Ascending aorta (tissue), 2 donors: ENCODE measurements around the gene POU2F1. TPM values are rescaled to one million over a fixed set of nuclear protein-coding genes. Genes with fewer than 3 reads are reported as not detected.

ENCODE experiments used
- DNase-seq, 2 donors: peaks; one replicate each; pipeline ENCODE4 v3.0.0-alpha.2; 2019; ENCODE audit warnings: low spot score in 2 of 2
- H3K27ac ChIP-seq, 2 donors: fragments of 200-600 bp; sonication (generic); one replicate each; pipeline ENCODE4 v1.5.1; 2016 to 2017; ENCODE audit warnings: mild to moderate bottlenecking in 1 of 2
- H3K27me3 ChIP-seq: fragments of 200-600 bp; sonication (generic); one replicate; pipeline ENCODE4 v1.5.1; 2017
- H3K36me3 ChIP-seq, 2 donors: fragments of 200-600 bp; sonication (generic); one replicate each; pipeline ENCODE4 v1.5.1; 2016
- H3K4me1 ChIP-seq, 2 donors: fragments of 200-600 bp; sonication (generic); one replicate each; pipeline ENCODE4 v1.5.1; 2016 to 2017; ENCODE audit warnings: mild to moderate bottlenecking in 1 of 2
- H3K4me3 ChIP-seq, 2 donors: fragments of 200-600 bp; sonication (generic); one replicate each; pipeline ENCODE4 v1.5.1; 2016 to 2017; ENCODE audit warnings: mild to moderate bottlenecking in 1 of 2
- H3K9me3 ChIP-seq, 2 donors: fragments of 200-600 bp; sonication (generic); one replicate each; pipeline ENCODE4 v1.5.1; 2016
- CTCF ChIP-seq, 3 experiments: fragments of 200-600 bp in 2 of 3; fragments of 450-650 bp in 1 of 3; sonication (generic) in 2 of 3; IDR thresholded peaks; one replicate each; pipeline ENCODE4 v1.5.1; 2016 to 2019; ENCODE audit warnings: antibody characterized with exemption in 3 of 3, mild to moderate bottlenecking in 1 of 3, moderate library complexity in 1 of 3
- intact Hi-C: fragments of 100-400 bp; cut with DNase I; formaldehyde crosslinking; loops from one replicate; pipeline ENCODE4 v1.15.1; 2023
- total RNA-seq: library from RNA; depleted of rRNA; stranded (reverse); fragments of >200 nt; gene quantifications from one replicate; pipeline ENCODE4 v1.1.0, GENCODE V29; 2016

The POU2F1 gene
- total RNA-seq, 1 donor from 2014 or later = 3.0 TPM

DNA sequence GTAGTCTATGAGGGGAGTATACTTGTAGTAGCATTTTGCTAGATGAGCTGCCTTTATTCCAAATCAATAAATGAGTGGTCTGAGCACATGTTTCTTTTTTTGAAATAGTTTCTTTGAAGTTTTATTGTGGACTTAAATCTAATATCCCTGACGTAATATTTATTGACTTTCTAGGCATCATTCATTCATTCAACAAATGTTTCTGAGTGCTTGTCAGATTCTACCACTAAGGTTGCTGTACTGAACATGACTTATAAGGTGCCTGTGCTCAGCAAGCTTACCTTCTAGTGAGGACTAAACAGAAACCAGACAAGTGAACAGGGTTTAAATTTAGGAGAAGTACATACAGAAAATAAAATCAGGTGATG is 68.4 kb downstream of the POU2F1 start:
- no peak for DNase-seq
- Histone ChIP-seq H3K27ac (no peak overlapping the region), H3K4me1 (peaks cover 0 to 10% of the 10 kb centered on the region in 2 donors), H3K36me3 (no peaks in the 10 kb centered on the region), H3K27me3 (no peaks in the 10 kb centered on the region), H3K4me3 (no peak overlapping the region), H3K9me3 (no peaks in the 10 kb centered on the region)
- TF ChIP-seq CTCF (IDR thresholded peaks at IDR 0.05) = no peak
- intact Hi-C loops = no loop called here

DNA sequence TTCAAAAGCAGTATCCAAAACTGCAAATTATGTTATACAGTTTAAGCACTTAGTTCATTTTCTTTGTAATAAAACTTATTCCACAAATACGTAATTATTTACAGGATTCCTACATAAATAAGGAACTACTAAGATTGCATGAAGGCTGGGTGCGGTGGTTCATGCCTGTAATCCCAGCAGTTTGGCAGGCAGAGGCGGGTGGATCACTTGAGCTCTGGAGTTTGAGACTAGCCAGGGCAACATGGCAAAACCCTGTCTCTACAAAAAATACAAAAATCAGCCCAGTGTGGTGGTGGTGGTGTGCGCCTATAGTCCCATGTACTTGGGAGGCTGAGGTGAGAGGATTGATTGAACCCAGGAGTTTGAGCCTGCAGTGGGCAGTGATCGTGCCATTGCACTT is 69.3 kb downstream of the POU2F1 start:
- intact Hi-C loops = no loop called here
- Histone ChIP-seq H3K27ac (no peak overlapping the region), H3K36me3 (no peaks in the 10 kb centered on the region), H3K9me3 (no peaks in the 10 kb centered on the region), H3K4me3 (no peak overlapping the region), H3K27me3 (no peaks in the 10 kb centered on the region), H3K4me1 (peaks cover 0 to 10% of the 10 kb centered on the region in 2 donors)
- DNase-seq = no peak
- TF ChIP-seq CTCF (IDR thresholded peaks at IDR 0.05) = no peak

- TF ChIP-seq CTCF (IDR thresholded peaks at IDR 0.05) = no peak
Measured at GRCh38 chr1:167291539-167292185, 71.0 kb downstream of the POU2F1 start.

DNA sequence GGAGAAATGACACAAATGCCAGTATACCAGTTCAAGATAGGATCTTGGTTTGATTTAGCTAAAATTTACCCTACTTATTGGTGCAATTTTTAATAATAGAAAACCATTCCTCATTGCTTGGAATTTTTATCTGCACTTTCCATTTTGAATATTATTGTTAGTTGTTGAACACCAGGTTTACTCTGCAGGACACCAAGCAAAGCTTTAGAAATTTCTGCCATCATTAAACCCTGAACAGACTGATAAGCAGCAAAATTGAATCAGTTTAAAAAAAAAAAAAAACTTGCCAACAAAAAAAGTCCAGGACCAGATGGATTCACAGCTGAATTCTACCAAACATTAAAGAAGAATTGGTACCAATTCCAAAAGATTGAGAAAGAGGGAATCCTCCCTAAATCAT is 71.5 kb downstream of the POU2F1 start:
- H3K27me3 ChIP-seq = no peaks in the 10 kb centered on the region
- intact Hi-C loops = no loop called here
- peaks cover 0 to 10% of the 10 kb centered on the region in 2 donors for H3K4me1 ChIP-seq
- no peak overlapping the region for H3K4me3 ChIP-seq
- no peaks in the 10 kb centered on the region for H3K9me3 ChIP-seq
- DNase-seq = no peak
- no peak for TF ChIP-seq CTCF (IDR thresholded peaks at IDR 0.05)
- H3K36me3 ChIP-seq = no peaks in the 10 kb centered on the region
- H3K27ac ChIP-seq = no peak overlapping the region

More at GRCh38 chr1:167291539-167292185, 71.0 kb downstream of the POU2F1 start:
- intact Hi-C loops = no loop called here
- no peaks in the 10 kb centered on the region for H3K27me3 ChIP-seq
- H3K36me3 ChIP-seq = no peaks in the 10 kb centered on the region
- H3K4me1 ChIP-seq = peaks cover 0 to 10% of the 10 kb centered on the region in 2 donors
- no peak for DNase-seq
- no peak overlapping the region for H3K4me3 ChIP-seq
- H3K27ac ChIP-seq = no peak overlapping the region
- H3K9me3 ChIP-seq = no peaks in the 10 kb centered on the region

- Histone ChIP-seq H3K27me3 (no peaks in the 10 kb centered on the region), H3K27ac (no peak overlapping the region), H3K9me3 (no peaks in the 10 kb centered on the region), H3K4me1 (peaks cover 0 to 10% of the 10 kb centered on the region in 2 donors), H3K4me3 (no peak overlapping the region), H3K36me3 (no peaks in the 10 kb centered on the region)
- intact Hi-C loops = no loop called here
- DNase-seq = no peak
- no peak for TF ChIP-seq CTCF (IDR thresholded peaks at IDR 0.05)
Measured at GRCh38 chr1:167293057-167293456, 72.4 kb downstream of the POU2F1 start.

- Histone ChIP-seq H3K27me3 (no peaks in the 10 kb centered on the region), H3K27ac (no peak overlapping the region), H3K36me3 (no peaks in the 10 kb centered on the region), H3K4me1 (peaks cover 0 to 10% of the 10 kb centered on the region in 2 donors), H3K4me3 (no peak overlapping the region), H3K9me3 (no peaks in the 10 kb centered on the region)
- no peak for TF ChIP-seq CTCF (IDR thresholded peaks at IDR 0.05)
- intact Hi-C loops = no loop called here
- DNase-seq = no peak
Measured at GRCh38 chr1:167294528-167294927, 73.8 kb downstream of the POU2F1 start.
